ENCODE data around the gene WDHD1.
"Not testable (repeated sequence)": the region's sequence is repeated elsewhere in the genome, so short reads cannot be mapped to it uniquely, and the experiment has no call there.

WDHD1 gene

DNA sequence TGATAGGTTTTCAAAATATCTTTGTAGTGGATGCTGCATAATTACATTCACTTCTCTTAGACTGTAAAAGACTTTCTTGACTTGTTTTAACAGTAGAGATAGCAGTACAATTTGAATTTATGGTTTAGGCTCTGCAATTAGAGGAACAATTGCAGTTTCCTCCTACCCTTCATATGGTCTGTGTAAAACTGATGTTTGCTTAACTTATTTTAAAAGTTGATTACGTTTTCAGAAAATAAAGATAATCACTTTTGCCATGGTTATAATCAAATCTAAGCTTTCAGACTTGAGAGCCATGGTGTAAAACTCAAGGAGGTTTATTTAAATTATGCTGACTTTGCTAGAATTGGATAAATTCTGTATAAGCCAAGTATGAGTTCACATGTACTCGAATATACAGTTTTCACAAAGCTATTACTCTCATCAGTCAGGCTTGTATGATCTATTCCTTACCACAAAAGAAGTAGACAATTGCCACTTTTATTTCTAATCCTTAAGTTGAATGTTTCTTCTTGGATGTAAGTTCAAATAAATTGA lies 22.1 kb upstream of the WDHD1 start:
- DNase-seq (ENCODE audit: low spot score) = no peak

GRCh38 chr14:55047301-55048053 lies 20.6 kb upstream of the WDHD1 start:
- DNase-seq (ENCODE audit: low spot score) = no peak

DNA sequence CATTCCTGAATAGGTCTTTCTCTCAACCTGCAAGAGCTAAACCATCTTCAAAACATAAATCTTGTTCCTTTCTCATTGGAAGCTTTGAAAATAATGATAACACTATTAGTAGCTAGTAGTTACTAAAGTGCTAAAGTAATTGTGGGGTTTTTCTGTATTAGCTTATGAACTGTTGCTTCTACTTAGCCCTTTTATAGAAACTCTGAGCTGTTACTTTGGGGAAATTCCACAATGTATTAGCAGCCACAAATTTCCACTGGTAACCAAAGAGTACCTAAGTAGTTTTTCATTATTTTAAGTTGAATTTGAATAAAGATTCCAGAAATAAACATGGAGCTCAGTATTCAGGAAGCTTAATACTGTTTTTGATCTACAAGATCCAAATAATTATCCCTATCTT lies 18.2 kb upstream of the WDHD1 start:
- DNase-seq (ENCODE audit: low spot score) = no peak

GRCh38 chr14:55043528-55043927 lies 16.6 kb upstream of the WDHD1 start:
- DNase-seq (ENCODE audit: low spot score) = no peak

DNA sequence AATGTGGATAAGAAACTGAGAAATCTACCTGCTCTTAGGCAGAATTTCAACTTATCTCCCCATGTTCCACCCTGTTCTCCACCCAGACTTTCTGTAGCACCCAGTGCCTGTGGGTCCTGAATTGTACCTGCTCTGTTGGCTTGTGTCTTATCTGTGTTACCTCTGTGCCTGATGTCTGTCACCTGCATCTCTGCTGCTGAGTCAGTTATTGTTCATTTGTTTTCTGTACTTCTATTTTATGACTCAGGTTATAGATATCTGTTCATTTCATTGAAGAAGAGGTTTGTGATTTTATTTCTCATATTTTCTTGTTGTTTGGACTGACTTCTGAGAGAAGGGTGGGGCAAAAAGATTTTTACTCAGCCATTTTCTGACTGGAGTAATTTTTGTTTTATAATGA lies 11.8 kb upstream of the WDHD1 start:
- DNase-seq (ENCODE audit: low spot score) = no peak

DNA sequence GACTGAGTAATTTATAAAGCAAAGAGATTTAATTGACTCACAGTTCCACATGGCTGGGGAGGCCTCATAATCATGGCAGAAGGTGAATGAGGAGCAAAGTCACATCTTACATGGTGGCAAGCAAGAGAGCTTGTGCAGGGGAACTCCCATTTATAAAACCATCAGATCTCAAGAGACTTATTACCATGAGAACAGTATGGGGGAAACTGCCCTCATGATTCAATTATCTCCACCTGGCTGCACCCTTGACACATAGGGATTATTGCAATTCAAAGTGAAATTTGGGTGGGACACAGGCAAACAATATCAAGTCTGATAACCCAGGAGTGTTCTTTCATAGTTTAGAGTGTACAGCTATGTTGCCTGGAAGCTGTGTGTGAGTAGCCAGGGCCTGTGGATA lies 11.1 kb upstream of the WDHD1 start:
- DNase-seq (ENCODE audit: low spot score) = not testable (repeated sequence)

GRCh38 chr14:55031190-55031589 lies 4.3 kb upstream of the WDHD1 start:
- DNase-seq (ENCODE audit: low spot score) = no peak

DNA sequence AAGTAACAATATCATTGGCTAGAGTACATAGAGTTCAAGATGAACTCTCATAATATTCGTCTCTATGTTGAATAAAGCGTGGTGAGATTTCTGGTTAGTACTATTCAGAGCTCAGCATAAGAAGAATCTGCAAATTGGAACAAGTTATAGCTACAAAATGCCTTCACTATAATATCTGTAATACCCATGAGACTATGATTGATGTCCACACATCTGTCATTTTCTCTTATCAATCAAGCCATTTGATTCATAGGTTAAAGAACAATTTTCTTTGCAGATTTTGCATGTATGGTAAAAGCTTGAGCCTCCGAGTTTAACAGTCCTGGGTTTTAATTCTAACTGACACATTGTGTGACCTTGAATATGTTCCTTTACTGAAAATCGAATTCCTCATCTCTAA lies 1.6 kb upstream of the WDHD1 start:
- DNase-seq (ENCODE audit: low spot score) = no peak

DNA sequence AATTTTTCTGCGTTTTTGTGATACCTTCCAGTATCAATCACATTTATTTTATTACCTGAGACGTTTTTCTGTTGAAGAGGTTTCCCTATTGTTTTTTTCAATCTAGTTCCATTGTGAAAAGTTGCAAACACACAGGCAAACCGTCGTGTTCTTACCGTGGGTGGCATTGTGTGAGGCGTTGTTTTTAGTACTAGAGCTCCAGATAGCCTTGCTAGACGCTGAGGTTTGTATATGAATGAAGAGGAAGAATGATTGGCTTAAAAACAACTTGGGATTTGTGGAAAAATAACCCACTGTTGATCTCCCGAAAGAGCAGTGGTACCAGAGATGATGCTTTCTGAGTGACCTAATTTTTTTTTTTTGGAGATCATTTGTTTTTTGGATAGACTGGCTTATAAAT lies 1.2 kb upstream of the WDHD1 start:
- no peak for DNase-seq (ENCODE audit: low spot score)

DNA sequence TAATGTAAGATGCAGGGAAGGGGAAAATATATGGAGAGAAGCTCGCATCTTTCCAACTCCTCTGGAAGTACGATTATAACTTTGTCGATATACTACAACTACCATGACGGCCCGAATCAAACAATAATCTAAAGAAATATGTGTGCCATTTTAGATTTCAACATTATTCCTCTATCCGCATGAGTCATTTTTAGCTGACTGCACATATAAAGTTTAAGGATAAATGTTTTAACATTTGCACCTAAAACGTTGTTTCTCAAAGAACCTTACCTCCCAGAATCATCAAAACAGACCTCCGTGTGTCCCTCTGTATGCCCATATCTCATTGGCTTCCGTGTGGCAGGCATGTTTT lies 482 bp downstream of the WDHD1 start:
- no peak for DNase-seq (ENCODE audit: low spot score)

- no peak for DNase-seq (ENCODE audit: low spot score)
Observed at GRCh38 chr14:55025948-55026347, 951 bp downstream of the WDHD1 start.

DNA sequence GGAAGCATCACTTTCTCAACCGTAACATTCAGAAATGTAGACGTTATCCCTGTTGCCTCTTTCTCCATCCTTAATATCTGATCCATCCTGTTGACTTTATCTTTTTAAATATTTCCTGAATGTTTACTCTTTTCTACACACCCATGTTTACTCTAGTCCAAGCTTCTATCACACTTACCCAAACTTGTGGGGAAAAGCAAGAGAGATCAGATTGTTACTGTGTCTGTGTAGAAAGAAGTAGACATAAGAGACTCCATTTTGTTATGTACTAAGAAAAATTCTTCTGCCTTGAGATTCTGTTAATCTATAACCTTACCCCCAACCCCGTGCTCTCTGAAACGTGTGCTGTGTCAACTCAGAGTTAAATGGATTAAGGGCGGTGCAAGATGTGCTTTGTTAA lies 2.5 kb downstream of the WDHD1 start:
- DNase-seq (ENCODE audit: low spot score) = not testable (repeated sequence)

- DNase-seq (ENCODE audit: low spot score) = no peak
Observed at GRCh38 chr14:55019968-55020554, 6.8 kb downstream of the WDHD1 start.

DNA sequence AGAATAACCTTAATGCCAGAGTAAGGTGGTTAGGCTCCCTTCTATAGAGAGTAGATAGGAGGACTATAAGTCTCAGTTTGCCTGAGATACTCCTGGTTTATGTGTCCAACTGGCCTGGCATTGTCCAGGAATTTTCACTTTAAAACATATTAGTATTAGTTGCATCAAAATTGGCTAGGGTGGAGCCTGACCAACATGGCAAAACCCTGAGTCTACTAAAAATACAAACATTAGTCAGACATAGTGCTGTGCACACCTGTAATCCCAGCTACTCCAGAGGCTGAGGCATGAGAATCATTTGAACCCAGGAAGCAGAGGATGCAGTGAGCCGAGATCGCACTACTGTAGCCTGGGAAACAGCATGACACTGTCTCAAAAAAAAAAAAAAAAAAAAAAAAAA lies 11.9 kb downstream of the WDHD1 start:
- DNase-seq (ENCODE audit: low spot score) = no peak

DNA sequence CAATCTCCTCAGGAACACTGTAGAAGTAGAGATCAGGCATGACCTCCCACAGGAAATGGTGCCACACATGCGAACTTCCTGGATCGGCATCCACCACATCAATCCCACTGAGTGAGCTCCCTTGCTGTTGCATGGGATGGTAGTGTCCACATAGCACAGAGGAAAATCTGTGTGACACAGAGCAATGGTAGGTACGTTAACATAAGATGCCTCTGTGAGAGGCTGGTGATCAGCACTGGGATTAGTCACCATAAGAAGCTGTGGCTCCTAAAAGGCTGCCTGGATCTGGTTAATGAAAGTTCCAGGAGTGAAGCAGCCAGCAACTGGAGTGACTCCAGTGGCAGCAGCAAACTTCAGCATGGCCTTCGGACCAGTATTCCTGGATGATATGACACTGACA lies 21.8 kb downstream of the WDHD1 start:
- no peak for DNase-seq (ENCODE audit: low spot score)

DNA sequence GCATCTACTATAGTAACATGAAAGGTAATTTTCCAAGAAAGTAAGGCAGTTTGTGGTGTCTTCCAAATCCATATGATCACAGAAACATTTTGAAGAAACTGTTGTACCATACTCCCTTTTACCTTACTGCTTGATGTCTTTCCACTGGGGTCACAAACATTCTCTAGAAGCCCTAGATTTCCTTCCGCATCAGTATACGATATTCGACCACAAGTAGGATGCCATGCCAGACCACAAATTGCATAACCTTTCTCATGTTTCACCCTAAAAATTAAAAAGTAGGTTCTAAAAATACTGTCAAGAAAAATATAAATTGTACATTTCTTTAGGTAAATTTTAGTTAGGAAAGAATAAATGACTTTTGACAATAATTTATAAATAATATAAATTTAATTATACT lies 26.5 kb downstream of the WDHD1 start:
- DNase-seq (ENCODE audit: low spot score) = no peak

DNA sequence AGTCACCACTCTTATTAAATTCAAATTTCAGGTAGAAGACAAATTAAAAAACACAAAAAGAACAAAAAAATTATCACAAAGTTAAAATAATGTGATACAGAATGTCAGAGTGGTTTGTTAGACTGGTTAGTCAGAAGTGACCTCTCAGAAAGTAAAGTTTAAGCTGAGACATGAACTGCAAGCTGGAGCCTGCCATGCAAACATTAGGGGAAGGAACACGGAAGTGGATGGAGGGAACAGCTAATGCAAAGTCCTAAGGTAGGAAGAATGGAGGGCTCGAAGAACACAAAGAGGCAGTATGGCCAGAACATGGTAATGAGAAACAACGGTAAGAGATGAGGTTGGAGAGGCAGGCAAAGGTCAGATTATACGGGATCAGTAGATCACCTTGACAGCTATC lies 41.7 kb downstream of the WDHD1 start:
- no peak for DNase-seq (ENCODE audit: low spot score)

DNA sequence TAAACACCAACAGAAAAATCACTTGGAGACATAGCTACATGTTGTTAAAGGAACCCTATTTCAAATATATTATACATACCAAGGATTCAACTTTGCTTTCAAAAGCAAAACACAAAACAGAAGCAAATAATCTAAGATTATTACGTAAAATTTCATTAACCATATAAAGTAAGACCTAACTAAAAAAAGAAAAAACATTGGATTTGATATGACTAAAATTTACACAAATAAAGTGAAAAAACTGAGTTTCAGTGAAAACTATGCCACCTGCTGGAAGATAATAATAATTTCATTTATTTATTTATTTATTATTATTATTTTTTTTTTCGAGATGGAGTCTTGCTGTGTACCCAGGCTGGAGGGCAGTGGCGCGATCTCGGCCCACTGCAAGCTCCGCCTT lies 45.2 kb downstream of the WDHD1 start:
- DNase-seq (ENCODE audit: low spot score) = no peak

- no peak for DNase-seq (ENCODE audit: low spot score)
Observed at GRCh38 chr14:54979039-54979438, 47.9 kb downstream of the WDHD1 start.

GRCh38 chr14:54976316-54976715 lies 50.6 kb downstream of the WDHD1 start:
- peak; percentile 16 for DNase-seq (ENCODE audit: low spot score)

- no peak for DNase-seq (ENCODE audit: low spot score)
Observed at GRCh38 chr14:54975856-54976255, 51.0 kb downstream of the WDHD1 start.

DNA sequence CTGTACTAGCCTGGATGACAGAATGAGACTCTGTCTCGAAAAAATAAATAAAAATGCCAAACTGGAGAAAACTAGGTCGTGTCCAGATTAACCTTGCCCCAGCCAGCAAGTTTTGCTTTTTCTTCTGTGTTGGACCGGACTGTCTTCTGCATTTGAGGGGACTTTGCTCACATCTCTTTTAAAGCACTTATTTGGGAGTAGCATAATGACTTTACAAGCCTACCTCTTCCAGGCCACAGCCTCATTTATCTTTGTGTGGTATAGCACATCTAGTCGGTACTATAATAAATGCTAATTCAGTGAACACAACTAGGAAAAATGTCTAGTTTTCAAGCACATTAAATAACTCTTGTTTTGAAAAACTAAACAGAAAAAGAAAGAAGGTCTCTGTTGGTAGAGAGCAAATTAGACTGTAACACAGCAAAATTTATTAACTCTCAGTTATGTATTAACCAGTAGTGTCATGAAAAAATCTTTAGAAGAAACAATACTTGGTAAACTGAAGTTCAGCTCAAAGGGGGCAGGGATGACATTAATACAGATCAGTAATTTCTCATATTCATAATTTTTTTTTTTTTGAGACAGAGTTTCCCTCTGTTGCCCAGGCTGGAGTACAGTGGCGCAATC lies 52.0 kb downstream of the WDHD1 start:
- DNase-seq (ENCODE audit: low spot score) = no peak

DNA sequence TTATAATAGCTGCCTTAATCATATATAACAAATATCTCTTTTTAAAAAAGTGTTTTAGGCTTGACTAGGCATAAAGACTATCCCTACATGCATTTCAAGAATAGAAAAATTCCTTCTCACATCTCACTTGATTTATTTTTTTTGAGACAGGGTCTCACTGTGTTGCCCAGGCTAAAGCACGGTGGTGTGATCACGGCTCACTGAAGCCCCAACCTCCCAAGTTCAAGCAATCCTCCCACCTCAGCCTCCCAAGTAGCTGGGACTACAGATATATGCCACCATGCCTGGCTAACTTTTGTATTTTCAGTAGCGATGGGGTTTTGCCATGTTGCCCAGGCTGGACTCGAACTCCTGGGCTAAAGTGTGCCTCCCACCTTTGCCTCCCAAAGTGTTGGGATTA lies 59.4 kb downstream of the WDHD1 start:
- no peak for DNase-seq (ENCODE audit: low spot score)

DNA sequence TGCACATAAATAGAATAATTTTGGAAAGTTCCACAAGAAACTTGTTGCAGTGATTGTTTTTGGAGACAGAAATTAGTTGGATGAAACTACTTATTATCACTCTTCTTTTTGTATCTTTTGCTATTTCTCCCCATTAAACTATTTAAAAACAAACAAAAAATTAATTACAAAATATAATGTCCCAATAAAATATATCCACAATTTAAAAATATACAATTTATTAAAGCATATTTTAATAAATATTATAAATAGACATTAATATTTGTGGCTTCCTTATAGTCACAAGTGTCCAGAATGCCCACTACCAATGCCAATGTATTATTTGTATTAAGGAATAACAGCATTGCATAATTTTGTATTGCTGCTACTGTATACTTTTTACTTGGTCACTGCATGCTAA lies 71.8 kb downstream of the WDHD1 start:
- no peak for DNase-seq (ENCODE audit: low spot score)

Measured in hepatic stellate cell (primary cell).